NCI-H1436 (cell line): ENCODE measurements around the gene NAT8L.
"Not testable (repeated sequence)": the region's sequence is repeated elsewhere in the genome, so short reads cannot be mapped to it uniquely, and the experiment has no call there.

Experiments used
- DNase-seq: peaks from one replicate; lab custom pipeline; 2025; lab: John Stamatoyannopoulos, UW

The NAT8L gene, protein sequence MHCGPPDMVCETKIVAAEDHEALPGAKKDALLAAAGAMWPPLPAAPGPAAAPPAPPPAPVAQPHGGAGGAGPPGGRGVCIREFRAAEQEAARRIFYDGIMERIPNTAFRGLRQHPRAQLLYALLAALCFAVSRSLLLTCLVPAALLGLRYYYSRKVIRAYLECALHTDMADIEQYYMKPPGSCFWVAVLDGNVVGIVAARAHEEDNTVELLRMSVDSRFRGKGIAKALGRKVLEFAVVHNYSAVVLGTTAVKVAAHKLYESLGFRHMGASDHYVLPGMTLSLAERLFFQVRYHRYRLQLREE

DNA sequence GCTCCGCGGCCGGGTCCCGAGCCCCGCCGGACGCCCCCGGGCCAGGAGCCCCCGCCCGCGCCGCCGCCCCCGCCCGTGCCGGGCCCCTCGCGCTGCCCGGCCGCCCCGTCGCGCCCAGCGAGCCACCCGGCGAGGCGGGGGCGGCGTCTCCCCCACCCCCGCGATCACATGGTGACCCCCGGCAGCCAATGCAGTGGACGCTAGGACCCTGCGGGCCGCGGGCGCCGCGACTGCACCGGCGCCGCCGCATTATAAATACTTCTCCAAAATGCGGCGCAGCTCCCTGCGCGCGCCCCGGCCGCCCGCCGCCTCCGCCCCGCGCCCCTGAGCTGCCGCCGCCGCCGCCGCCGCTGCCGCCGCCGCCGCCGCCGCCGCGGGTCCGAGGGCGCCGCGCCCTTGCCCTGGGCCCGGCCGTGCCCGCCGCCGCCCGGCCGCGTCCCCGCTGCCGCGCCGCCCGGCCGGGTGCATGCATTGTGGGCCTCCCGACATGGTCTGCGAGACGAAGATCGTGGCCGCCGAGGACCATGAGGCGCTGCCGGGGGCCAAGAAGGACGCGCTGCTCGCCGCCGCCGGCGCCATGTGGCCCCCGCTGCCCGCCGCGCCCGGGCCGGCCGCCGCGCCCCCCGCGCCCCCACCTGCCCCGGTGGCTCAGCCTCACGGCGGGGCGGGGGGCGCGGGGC lies at the start of gene NAT8L:
Gene NAT8L, plus strand, starts transcription at position 282 of the 680 bp plus-strand sequence. Its CDS starts 185 bp downstream, at position 467.
- DNase-seq: peak; percentile 61

DNA sequence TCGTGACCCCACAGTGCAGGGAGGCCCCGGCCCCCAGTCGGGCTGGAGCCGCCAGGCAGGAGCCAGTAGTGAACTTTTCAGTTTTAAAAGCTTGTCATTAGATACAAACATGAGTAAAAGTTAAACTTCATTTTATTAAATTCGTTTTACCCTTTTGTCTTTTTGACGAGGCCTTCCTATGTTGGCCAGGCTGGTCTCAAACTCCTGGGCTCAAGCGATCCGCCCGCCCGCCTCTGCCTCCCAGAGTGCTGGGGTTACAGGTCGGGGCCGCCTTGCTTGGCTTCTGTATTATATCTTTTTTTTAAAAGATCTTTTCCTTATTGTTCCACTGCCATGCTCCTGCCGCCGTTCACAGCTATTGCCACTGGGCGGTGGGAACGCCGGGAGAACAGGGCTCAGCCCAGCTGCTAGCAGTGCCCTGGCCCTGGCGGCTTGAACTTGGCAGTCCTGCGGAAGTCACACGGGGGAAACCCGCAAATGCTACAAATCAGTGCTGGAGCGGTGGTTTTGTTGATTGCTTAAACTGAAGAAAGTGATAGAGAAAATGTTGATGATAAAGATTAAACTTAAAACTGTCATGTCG lies 49.4 kb upstream of the NAT8L start:
- DNase-seq: peak; percentile 39

DNA sequence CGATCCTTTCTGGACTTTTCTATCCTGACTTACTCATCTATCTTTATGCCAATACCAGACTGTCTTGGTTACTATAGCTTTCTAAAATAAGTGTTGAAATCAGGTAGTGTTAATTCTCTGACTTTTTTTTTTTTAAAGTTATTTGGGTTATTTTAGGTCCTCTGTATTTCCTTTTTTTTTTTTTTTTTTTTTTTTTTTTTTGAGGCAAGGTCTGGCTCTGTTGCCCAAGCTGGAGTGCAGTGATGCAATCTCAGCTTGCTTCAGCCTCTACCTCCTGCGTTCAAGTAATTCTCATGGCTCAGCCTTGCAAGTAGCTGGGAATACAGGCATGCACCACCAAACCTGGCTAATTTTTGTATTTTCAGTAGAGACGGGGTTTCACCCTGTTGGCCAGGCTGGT lies 47.5 kb upstream of the NAT8L start:
- no peak for DNase-seq

DNA sequence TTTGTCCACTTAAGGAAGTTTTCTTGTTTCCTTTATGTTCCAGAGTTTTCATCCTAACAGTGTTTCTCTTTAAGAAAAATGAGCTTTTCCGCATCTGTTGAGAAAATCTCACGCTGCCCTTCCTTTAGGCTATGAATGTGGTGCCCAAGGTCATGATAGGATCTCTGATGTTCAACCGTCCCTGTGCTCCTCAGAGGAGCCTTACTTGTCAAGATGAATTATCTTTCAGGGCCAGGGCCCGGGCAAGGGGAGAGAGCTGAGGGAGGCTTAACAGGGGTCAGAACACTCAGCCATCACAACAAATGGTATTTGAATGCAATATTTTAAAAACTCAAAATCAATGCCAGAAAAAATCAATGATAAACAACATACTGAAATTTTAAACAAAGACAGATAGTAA lies 44.1 kb upstream of the NAT8L start:
- no peak for DNase-seq

DNA sequence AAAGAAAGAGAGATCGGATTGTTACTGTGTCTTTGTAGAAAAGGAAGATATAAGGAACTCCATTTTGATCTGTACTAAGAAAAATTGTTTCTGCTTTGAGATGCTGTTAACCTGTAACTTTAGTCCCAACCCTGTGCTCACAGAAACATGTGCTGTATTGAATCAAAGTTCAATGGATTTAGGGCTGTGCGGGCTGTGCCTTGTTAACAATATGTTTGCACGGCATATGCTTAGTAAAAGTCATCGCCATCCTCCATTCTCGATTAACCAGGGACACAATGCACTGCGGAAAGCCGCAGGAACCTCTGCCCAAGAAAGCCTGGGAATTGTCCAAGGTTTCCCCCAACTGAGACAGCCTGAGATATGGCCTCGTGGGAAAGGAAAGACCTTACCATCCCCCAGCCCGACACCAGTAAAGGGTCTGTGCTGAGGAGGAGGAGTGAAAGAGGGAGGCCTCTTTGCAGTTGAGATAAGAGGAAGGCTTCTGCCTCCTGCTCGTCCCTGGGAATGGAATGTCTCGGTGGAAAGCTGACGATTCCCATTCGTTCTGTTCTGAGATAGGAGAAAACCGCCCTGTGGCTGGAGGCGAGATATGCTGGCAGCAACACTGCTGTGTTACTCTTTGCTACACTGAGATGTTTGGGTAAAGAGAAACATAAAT lies 37.6 kb upstream of the NAT8L start:
- DNase-seq: not testable (repeated sequence)

DNA sequence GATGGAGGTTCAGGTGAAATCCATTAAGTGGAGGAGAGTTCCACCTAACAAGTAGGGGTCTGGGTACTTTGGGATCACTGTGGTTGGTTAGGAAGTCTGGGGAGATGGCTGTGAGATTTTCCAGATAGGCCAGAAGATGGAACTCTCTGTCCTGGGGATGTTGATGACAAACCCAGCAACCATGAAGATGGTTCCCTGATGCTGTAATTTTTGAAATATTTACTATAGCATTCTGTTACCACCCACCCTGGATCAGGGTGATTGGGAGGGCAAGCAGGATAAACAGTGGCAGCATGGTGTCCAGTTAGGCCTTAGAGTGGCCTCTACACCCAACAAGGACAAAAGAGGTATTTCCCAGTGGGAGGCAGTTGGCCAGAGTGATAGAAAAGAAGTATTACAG lies 34.4 kb upstream of the NAT8L start:
- no peak for DNase-seq

DNA sequence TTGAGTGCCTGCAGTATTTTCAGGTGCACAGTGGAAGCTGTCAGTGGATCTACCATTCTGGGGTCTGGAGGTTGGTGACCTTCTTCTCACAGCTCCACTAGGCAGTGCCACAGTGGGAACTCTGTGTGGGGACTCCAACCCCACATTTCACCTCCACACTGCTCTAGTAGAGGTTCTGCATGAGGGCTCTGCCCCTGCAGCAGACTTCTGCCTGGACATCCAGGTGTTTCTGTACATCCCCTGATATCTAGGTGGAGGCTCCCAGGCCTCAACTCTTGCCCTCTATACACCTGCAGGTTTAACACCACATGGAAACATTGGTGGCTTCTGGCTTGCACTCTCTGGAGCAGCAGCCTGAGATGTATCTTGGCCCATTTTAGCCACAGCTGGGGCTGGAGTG lies 33.3 kb upstream of the NAT8L start:
- no peak for DNase-seq

DNA sequence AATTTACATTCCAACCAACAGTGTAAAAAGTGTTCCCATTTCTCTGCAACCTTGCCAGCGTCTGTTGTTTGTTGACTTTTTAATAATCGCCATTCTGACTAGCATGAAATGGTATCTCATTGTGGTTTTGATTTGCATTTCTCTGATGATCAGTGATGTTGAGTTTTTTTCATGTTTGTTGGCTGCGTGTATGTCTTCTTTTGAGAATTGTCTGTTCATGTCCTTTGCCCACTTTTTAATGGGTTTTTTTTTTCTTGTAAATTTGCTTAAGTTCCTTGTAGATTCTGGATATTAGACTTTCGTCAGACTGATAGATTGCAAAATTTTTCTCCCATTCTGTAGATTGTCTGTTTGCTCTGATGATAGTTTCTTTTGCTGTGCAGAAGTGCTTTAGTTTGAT lies 32.0 kb upstream of the NAT8L start:
- DNase-seq: not testable (repeated sequence)

DNA sequence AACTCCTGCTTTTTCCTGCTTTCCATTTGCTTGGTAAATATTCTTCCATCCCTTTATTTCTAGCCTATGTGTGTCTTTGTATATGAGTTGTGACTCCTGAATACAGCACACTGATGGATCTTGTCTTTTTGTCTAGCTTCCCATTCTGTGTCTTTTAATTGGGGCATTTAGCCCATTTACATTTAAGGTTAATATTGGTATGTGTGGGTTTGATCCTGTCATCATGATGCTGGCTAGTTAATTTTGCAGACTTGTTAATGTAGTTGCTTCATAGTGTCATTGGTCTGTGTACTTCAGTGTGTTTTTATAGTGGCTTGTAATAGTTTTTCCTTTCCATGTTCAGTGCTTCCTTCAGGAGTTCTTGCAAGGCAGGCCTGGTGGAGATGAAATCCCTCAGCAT lies 28.0 kb upstream of the NAT8L start:
- DNase-seq: not testable (repeated sequence)

DNA sequence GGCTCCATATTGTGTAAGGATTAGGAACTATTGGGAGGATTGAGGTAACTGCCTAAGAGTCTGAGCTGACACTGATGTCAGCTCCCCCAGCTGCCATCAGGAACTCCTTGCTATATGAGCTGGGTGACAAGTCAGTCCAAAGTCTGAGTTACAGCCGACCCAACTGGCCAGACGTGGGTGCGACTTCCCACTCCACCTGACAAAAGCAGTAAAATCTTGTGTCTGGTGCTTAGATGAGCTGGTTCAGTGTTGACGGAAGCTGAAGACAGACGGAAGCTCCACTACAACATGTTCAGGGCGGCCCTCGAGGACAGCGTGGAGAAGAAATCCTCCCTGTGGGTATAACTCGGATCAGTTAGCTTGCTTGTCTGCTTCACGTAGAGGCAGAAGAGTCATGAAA lies 22.8 kb upstream of the NAT8L start:
- no peak for DNase-seq

DNA sequence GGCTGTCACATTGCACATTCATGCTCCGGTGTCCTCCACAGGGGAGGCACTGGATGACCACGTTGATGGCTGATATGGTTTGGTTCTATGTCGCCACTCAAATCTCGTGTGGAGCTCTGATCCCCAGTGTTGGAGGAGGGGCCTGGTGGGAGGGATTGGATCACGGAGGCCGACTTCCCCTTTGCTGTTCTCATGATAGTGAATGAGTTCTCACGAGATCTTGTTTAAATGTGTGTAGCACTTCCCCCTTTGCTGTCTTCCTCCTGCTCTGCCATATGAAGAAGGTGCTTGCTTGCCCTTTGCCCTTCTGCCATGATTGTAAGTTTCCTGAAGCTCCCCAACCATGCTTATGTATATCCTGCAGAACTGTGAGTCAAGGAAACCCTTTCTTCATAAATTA lies 22.3 kb upstream of the NAT8L start:
- no peak for DNase-seq

DNA sequence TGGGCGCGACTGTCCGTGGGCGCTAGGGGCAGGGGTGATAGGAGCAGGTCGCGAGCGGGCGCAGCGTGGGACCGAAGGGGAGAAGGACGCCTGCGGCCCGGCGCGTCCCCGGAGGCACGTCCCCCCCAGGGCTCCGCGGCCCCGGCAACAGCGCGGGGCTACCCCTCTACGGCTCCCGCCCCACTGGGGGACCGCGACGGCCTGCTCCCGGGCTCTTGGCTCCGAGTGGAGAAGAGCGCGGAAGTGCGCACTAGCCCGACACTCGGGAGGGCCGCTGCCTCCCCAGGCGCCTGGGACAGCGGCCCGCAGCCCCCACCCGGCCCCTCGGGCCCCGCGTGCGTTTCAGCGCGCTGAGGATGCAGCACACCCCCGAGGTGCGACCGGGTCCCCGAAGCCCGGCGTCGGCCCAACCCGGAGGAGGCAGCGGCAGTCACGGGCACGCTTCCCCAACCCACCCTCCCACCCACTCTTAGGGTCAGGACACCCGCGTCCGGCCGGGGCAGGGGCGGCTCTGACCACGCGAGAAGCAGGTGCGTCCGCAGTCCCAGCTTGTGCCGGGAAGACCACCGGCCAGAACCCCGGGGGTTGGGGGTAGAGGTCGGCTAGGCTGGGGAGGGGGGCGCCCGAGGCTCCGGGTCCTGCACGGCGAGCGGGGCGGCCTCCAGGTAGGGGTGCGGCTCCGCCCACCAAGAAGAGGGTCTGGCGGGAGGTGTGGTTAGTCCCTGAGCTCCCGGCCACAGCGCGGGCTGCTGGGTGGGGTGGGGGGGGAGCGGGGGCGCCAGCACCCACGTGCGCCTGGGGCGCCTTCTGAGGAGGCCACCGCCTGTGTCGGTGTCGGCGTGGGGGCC lies 18.5 kb upstream of the NAT8L start:
- DNase-seq: no peak

DNA sequence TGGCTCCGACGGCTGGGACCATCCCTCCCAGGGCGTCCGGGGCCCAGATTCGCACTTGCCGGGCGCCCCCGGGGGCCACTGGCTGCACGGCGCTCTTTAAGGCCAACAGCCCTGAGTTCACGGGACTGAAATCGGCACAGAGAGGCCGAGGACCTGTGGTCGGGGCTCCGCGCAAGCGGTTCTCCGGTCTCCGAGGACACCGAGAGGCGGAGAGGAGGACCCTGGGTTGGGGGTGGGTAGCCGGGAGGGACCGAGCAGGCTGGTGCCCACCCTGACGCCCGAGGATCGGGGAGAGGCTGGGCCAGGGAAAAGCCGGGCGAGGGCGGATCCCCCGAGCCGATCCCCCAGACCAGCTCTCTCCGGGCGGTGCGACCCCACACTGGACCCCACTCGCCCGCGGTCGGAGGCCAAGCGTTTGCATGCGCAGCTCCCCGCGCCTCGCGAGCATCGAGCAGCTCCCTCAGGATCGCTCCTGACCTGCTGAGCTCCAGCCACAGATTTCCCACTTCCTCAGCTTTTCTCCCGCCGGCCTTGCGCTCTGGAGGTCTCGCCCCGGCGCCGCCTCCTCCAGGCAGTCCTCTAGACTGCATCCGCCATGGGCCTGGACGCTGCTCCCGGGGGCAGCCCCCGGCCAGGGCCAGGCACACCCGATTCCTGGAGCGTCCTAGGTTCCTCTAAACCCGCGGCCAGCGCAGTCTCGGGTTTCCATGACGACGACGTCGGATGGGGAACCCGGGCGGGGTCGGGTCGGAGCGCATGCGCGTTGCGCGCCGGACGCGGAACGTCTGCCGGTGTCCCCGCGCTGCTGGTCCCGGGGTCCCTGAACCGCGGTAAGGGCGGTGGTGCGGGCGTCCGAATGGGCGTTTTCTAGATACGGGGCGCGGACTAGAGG lies 17.6 kb upstream of the NAT8L start:
- peak; percentile 74 for DNase-seq

DNA sequence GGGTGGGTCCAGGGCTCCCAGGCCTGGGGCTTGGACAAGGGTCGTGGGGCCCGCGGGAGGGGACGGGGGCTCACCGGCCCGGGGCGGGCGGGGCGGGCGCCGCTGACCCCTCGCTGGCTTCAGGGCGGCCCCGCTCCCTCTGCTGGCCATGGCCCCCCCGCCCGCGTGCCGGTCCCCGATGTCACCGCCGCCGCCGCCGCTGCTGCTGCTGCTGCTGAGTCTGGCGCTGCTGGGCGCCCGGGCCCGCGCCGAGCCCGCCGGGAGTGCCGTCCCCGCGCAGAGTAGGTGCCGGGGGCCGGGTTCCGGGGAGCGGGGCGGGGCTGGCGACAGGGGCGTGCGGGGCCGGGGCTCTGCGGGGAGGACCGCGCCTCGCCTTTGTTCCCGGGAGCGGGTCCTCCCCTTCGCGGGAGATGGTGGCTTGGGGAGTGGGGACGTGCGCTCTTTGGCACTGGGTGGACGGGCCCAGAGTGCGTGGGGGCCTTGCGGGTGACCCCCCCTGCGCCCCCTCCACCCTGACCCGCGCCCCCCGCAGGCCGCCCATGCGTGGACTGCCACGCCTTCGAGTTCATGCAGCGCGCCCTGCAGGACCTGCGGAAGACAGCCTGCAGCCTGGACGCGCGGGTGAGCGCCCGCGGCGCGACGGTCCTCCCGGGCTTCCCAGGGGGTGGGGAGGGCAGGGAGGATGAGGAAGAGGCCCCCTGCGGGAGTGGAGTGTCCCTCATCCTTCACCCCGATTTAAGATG lies 16.8 kb upstream of the NAT8L start:
- peak; percentile 16 for DNase-seq

DNA sequence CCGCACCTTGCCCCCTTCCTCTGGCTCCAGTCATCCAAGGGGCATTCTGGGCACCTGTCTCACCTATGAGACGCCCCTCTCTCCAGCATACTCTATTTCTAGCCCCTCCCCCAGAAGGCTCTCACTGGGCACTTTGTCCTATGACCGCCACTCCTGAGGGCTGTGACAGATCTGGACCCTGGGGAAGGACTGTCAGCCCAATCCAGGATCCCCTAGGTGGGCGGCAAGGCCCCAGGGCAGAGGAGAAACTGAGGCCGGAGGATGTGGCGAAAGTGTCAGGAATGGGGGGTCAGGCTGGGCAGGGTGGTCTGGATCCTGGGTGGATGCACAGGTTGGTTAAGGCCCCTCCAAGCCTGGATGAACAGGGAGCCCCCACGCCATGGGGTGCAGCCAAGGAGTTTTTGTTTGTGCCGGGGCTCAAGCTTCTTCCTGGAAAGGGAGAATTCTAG lies 16.2 kb upstream of the NAT8L start:
- no peak for DNase-seq

DNA sequence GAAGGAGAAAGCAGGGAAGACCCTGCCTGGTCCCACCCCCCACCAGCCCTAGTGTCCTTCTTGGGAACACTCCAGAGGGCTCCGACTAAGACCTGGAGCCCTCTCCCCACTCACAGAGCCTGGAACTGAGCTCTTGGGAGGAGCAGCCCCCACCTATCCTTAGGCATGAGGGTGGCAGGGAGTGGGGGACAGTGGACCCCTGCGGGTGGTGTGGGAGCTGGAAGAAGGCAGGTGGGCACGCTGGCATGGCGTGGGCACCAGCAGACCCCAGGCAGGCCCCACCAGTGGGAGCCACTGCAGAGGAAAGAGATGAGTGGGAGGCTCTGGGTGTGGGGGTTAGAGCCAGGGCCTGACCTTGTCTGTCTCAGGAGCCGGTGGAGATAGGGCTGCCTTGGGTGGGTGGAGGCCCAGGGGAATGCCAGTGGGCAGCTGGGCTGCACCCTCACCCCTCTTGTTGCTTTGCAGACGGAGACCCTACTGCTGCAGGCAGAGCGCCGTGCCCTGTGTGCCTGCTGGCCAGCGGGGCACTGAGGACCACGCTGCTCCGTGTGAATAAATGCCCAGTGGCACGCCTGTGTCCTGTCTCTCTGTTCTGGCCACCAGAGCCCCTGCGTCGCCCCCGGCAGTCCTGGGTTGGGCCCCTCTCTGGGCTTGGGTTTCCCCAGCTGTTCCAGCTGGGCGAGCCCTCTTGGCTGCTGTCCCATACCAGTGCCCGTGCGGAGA lies 15.6 kb upstream of the NAT8L start:
- no peak for DNase-seq

DNA sequence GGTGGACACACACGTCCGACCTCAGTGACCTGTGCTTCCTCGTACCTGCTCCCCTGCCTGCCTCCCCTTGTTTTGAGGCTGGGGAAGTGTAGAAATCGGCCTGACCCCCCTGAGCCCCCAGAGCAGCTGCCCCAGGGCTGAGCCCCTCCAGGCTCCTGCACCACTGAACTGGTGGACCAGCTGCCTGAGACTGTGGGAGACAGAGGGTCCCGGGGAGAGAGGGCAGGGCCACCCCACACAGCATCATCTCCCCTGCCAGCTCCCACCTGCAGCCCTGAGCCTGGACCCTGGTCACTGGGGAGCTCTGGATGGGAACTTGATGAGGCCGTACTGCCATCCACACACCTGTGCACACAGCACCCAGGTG lies 15.0 kb upstream of the NAT8L start:
- DNase-seq: no peak

DNA sequence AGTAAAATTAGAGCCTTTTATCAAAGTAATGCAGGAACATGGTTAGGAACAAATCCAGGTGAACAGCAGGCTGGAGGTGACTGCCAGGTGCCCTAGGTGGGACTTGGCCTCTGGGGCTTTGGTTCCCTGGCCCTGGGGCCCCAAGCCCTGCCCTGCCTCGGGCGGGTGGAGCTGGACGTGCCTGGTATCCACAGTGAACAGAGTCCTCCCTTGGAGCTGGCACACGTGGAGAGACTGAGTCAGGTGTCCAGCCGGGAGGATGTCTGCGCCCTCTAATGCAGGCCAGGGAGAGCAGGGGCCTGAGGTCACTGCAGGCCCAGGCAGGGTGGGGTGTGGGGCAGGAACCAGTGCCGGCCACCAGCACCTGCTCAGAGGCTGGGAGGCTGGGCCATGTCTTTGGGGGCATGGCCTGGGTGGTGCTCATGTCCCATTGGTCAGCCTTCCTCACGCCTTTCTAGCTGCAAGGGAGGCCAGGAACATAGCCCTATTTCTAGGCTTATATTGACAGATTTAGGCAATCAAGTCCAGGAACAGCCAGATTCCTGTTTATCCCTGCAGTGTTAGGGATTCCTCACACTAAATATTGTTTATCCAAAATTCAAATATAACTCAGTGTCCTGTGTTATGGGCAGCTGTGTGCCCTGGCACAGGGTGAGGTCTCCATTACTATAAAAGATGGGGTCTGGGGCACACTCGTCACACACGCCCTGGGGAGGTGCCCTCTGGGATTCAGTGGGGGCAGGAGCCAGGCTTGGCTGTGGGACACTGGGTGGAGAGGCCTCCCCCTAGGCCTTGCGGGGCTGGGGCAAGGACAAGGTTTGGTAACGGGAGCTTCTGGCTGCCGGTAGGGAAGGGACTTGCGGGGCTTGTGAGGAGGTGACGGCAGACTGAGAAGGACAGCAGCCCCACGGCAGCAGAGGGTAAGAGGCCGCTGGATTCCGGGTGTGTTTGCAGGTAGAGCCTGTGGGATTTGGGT lies 14.3 kb upstream of the NAT8L start:
- DNase-seq: no peak
